RWPE2 (cell line): ENCODE measurements around the gene B9D1.

Experiments used
- ATAC-seq: fragments of 200-7000 bp; cut with Tn5 transposase; 3 replicates; pipeline ENCODE4 v1.9.1; 2021; ENCODE audit warnings: low read depth
- DNase-seq: peaks from one replicate; pipeline ENCODE4 v3.0.0-alpha.2; 2020; ENCODE audit warnings: low spot score
- H3K27ac ChIP-seq: fragments of 450-650 bp; 2 replicates; pipeline ENCODE4 v1.5.1; 2017; ENCODE audit warnings: mild to moderate bottlenecking; ENCODE audit not compliant: poor library complexity, severe bottlenecking
- H3K27me3 ChIP-seq: fragments of 250-450 bp; sonication (Bioruptor Pico); 2 replicates; pipeline ENCODE4 v1.5.1; 2021; ENCODE audit warnings: mild to moderate bottlenecking, moderate library complexity; ENCODE audit not compliant: insufficient read depth, poor library complexity, severe bottlenecking
- H3K36me3 ChIP-seq: fragments of 250-450 bp; sonication (Bioruptor Pico); 2 replicates; pipeline ENCODE4 v1.5.1; 2020; ENCODE audit warnings: low read depth, mild to moderate bottlenecking, moderate library complexity
- H3K4me1 ChIP-seq: fragments of 250-450 bp; sonication (Bioruptor Pico); 2 replicates; pipeline ENCODE4 v1.5.1; 2021; ENCODE audit warnings: mild to moderate bottlenecking, moderate library complexity; ENCODE audit not compliant: insufficient read depth, poor library complexity, severe bottlenecking
- H3K4me3 ChIP-seq: fragments of 250-450 bp; sonication (Bioruptor Pico); 2 replicates; pipeline ENCODE4 v1.5.1; 2021; ENCODE audit warnings: mild to moderate bottlenecking, moderate library complexity; ENCODE audit not compliant: severe bottlenecking
- H3K9me3 ChIP-seq: fragments of 250-450 bp; sonication (Bioruptor Pico); 2 replicates; pipeline ENCODE4 v1.5.1; 2021; ENCODE audit warnings: mild to moderate bottlenecking, moderate library complexity; ENCODE audit not compliant: severe bottlenecking
- CTCF ChIP-seq: fragments of 450-650 bp; IDR thresholded peaks from one replicate; pipeline ENCODE4 v1.5.1; 2017; ENCODE audit warnings: mild to moderate bottlenecking, moderate library complexity; ENCODE audit not compliant: poor library complexity, severe bottlenecking

Gene B9D1

GRCh38 chr17:19374136-19374535, 11.6 kb upstream of the B9D1 start:
- Histone ChIP-seq H3K4me3 (no peak overlapping the region), H3K36me3 (peaks cover 2% of the 10 kb centered on the region), H3K27me3 (no peaks in the 10 kb centered on the region), H3K9me3 (no peaks in the 10 kb centered on the region), H3K27ac (no peak overlapping the region), H3K4me1 (no peaks in the 10 kb centered on the region)
- DNase-seq (no peak), ATAC-seq (no peak)
- no peak for TF ChIP-seq CTCF

GRCh38 chr17:19372866-19373504, 10.5 kb upstream of the B9D1 start:
- Histone ChIP-seq H3K36me3 (no peaks in the 10 kb centered on the region), H3K4me1 (no peaks in the 10 kb centered on the region), H3K27me3 (no peaks in the 10 kb centered on the region), H3K4me3 (no peak overlapping the region), H3K27ac (no peak overlapping the region), H3K9me3 (no peaks in the 10 kb centered on the region)
- TF ChIP-seq CTCF: no peak
- DNase-seq: no peak
- no peak for ATAC-seq

DNA sequence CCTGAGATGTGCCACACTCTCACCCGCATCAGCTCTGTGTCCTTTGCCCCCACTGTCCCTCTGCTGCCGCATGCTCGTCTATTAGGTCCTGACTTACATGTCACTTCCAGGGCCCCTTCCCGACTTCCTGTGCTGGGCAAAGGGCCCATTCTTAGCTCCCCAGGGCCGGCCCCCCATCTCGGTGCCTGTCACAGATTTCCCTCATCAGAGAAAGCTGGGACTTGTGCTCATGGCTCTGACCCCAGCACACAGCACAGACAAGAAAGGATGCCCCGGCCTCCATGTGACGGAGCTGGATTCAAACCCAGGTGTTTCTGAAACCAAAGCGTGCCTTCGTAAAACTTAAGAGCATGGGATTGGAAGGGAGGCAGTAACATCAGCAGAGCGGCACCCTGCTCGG, 9.9 kb upstream of the B9D1 start:
- Histone ChIP-seq H3K27me3 (no peaks in the 10 kb centered on the region), H3K27ac (no peak overlapping the region), H3K36me3 (no peaks in the 10 kb centered on the region), H3K4me1 (no peaks in the 10 kb centered on the region), H3K9me3 (no peaks in the 10 kb centered on the region), H3K4me3 (no peak overlapping the region)
- DNase-seq (no peak), ATAC-seq (no peak)
- TF ChIP-seq CTCF: no peak

DNA sequence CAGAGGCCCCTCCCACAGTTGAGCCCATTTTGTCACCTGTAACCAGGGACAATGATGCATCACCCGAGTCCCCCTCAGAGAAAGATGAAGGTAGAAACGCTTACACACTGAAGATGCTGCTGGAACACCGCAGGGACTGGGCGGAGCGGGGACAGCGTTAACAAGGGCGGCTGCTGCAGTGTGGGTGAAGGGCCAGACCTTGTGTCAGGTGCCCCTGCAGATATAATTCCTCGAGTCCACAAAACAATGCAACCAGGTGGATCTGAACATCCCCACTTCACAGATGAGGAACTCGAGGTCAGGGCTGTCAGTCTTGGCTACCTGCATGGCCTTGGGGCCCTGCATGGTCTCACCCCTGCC, 9.5 kb upstream of the B9D1 start:
- ATAC-seq: no peak
- Histone ChIP-seq H3K27ac (no peak overlapping the region), H3K27me3 (no peaks in the 10 kb centered on the region), H3K36me3 (no peaks in the 10 kb centered on the region), H3K4me3 (no peak overlapping the region), H3K9me3 (no peaks in the 10 kb centered on the region), H3K4me1 (no peaks in the 10 kb centered on the region)
- no peak for TF ChIP-seq CTCF
- DNase-seq: no peak

- Histone ChIP-seq H3K4me3 (no peak overlapping the region), H3K27me3 (no peaks in the 10 kb centered on the region)
These were observed 8.9 kb upstream of the B9D1 start for GRCh38 chr17:19371259-19372010.

More at GRCh38 chr17:19371259-19372010, 8.9 kb upstream of the B9D1 start:
- ATAC-seq: no peak
- TF ChIP-seq CTCF: no peak
- no peak for DNase-seq
- Histone ChIP-seq H3K27ac (no peak overlapping the region), H3K4me1 (no peaks in the 10 kb centered on the region), H3K9me3 (no peaks in the 10 kb centered on the region), H3K36me3 (no peaks in the 10 kb centered on the region)
